T-cell (primary cell): ENCODE results near the gene OR10G7. TPM values are rescaled to one million over a fixed set of nuclear protein-coding genes. Genes with fewer than 3 reads are reported as not detected.

Source experiments
- ATAC-seq, 4 experiments: fragments of 200-7000 bp in 3 of 4; fragments of 150-1000 bp in 1 of 4; cut with Tn5 transposase; replicated peaks in 1 of 4; 1 replicate in 3 of 4; 2 replicates in 1 of 4; pipeline ENCODE4 v1.10.0; 2021; ENCODE audit warnings: moderate library complexity in 3 of 4, mild to moderate bottlenecking in 2 of 4, moderate number of reproducible peaks in 1 of 4
- CTCF ChIA-PET, 2 donors: fragments of 300-600 bp; sonication (Branson Sonifier 250); formaldehyde crosslinking; loops; one replicate each; lab custom pipeline; 2022; ENCODE audit warnings: antibody characterized with exemption in 2 of 2; lab: Charles Lee
- POLR2A ChIA-PET, 2 donors: fragments of 300-600 bp; sonication (Branson Sonifier 250); formaldehyde crosslinking; loops; one replicate each; lab custom pipeline; 2022; ENCODE audit warnings: antibody characterized with exemption in 2 of 2; lab: Charles Lee
- DNase-seq, 35 experiments: peaks; one replicate each; pipeline versions ENCODE4 v3.0.0 to v3.0.0-alpha.2; 2013 to 2023
- H3K27ac ChIP-seq: one replicate; pipeline ENCODE4 v1.5.1; 2013; ENCODE audit warnings: low read length
- H3K27me3 ChIP-seq, 2 experiments: replicated peaks in 1 of 2; 1 replicate in 1 of 2; 2 replicates in 1 of 2; pipeline versions ENCODE4 v1.6.1 to v1.7.0; 2013; ENCODE audit warnings: low read length in 1 of 2, mixed read lengths in 1 of 2; ENCODE audit not compliant: control insufficient read depth in 2 of 2, insufficient read depth in 2 of 2; ENCODE audit errors: extremely low read depth in 1 of 2
- H3K36me3 ChIP-seq, 2 donors: 1 replicate in 1 of 2; 2 replicates in 1 of 2; pipeline versions ENCODE4 v1.6.1 to v1.7.0; 2013; ENCODE audit warnings: low read length in 1 of 2; ENCODE audit not compliant: control insufficient read depth in 2 of 2, insufficient read depth in 1 of 2; ENCODE audit errors: extremely low read depth in 1 of 2
- H3K4me1 ChIP-seq, 2 experiments: 1 replicate in 1 of 2; 2 replicates in 1 of 2; pipeline versions ENCODE4 v1.6.1 to v1.7.0; 2013; ENCODE audit warnings: low read length in 2 of 2, mixed read lengths in 1 of 2; ENCODE audit not compliant: insufficient read depth in 2 of 2, control insufficient read depth in 1 of 2; ENCODE audit errors: extremely low read depth in 1 of 2
- H3K4me3 ChIP-seq, 2 donors: 1 replicate in 1 of 2; 2 replicates in 1 of 2; pipeline versions ENCODE4 v1.5.1 to v1.7.0; 2013; ENCODE audit warnings: mild to moderate bottlenecking in 2 of 2, low read length in 1 of 2, moderate library complexity in 1 of 2; ENCODE audit not compliant: control insufficient read depth in 1 of 2; ENCODE audit errors: extremely low read depth in 1 of 2
- H3K9me3 ChIP-seq: 2 replicates; pipeline ENCODE4 v1.7.0; 2013
- H3K27ac Mint-ChIP-seq, 2 donors: one replicate each; pipeline ENCODE4 v1.8.0; 2020 to 2021; ENCODE audit warnings: mild to moderate bottlenecking in 2 of 2, mixed read lengths in 2 of 2
- H3K27me3 Mint-ChIP-seq, 2 donors: one replicate each; pipeline ENCODE4 v1.8.0; 2021 to 2022; ENCODE audit warnings: mixed read lengths in 2 of 2
- H3K36me3 Mint-ChIP-seq: one replicate; pipeline ENCODE4 v1.8.0; 2021; ENCODE audit warnings: mixed read lengths
- H3K4me1 Mint-ChIP-seq, 3 donors: one replicate each; pipeline ENCODE4 v1.8.0; 2020 to 2022; ENCODE audit warnings: mixed read lengths in 3 of 3, mild to moderate bottlenecking in 1 of 3
- H3K4me3 Mint-ChIP-seq, 3 donors: one replicate each; pipeline ENCODE4 v1.8.0; 2020 to 2022; ENCODE audit warnings: mild to moderate bottlenecking in 3 of 3, mixed read lengths in 3 of 3, moderate library complexity in 3 of 3
- H3K9me3 Mint-ChIP-seq, 3 donors: one replicate each; pipeline ENCODE4 v1.8.0; 2020 to 2022; ENCODE audit warnings: mixed read lengths in 3 of 3
- WGBS: methylation state at CpG from one replicate; pipeline ENCODE4 v1.1.5; 2013; ENCODE audit warnings: missing lambda C conversion rate; ENCODE audit not compliant: insufficient coverage; 5-methylcytosine and 5-hydroxymethylcytosine counted together
- total RNA-seq, 35 experiments: library from RNA in 6 of 35; stranded (reverse) in 6 of 35; fragments of 120-200 nt in 1 of 35; gene quantifications; one replicate each; pipeline versions ENCODE4 v1.2.1 to v1.2.4 and lab custom pipeline; 2013 to 2026

The OR10G7 gene
- total RNA-seq, 5 donors from 2014 or later (not counting 1 experiment from before 2014, with no cell fraction given), result not detected

GRCh38 chr11:124012697-124013096 is 28.4 kb downstream of the OR10G7 start, which contains the start of gene OR10G4:
Gene OR10G4, plus strand, starts transcription at chr11:124012997. Its CDS starts 2,578 bp downstream, at chr11:124015575.
- Histone ChIP-seq H3K27ac (no peak within 1 kb of the TSS), H3K9me3 (no peaks in the 10 kb centered on the region), H3K4me1 (no peaks in the 10 kb centered on the region), H3K4me3 (no peak within 1 kb of the TSS), H3K36me3 (no peaks in the 10 kb centered on the region), H3K27me3 (no peaks in the 10 kb centered on the region)
- CTCF ChIA-PET, result no interaction called here
- WGBS, result no CpG with 5 or more reads among the region's 2 CpGs
- peaks cover 0 to 10% of the 10 kb centered on the region in 2 donors for H3K27me3 Mint-ChIP-seq
- DNase-seq, result no peak
- H3K27ac Mint-ChIP-seq, result no peak within 1 kb of the TSS
- H3K36me3 Mint-ChIP-seq, result no peaks in the 10 kb centered on the region
- no peaks in the 10 kb centered on the region for H3K9me3 Mint-ChIP-seq
- POLR2A ChIA-PET, result interaction anchor here in 1 of 2 donors (0.5 kb wide), 1 partner anchor 1924 kb away, joined by 7 read pairs; no protein-coding TSS in a partner anchor
- ATAC-seq, result no peak
- H3K4me3 Mint-ChIP-seq, result no peak within 1 kb of the TSS
- no peaks in the 10 kb centered on the region for H3K4me1 Mint-ChIP-seq

- ChIA-PET CTCF (no interaction called here), POLR2A (no interaction called here)
- Histone ChIP-seq H3K4me1 (no peaks in the 10 kb centered on the region), H3K36me3 (no peaks in the 10 kb centered on the region), H3K27me3 (no peaks in the 10 kb centered on the region), H3K9me3 (no peaks in the 10 kb centered on the region), H3K4me3 (no peak within 1 kb of the TSS), H3K27ac (no peak within 1 kb of the TSS)
- ATAC-seq (no peak), DNase-seq (no peak)
- no peaks in the 10 kb centered on the region for H3K27me3 Mint-ChIP-seq
- H3K9me3 Mint-ChIP-seq, result no peaks in the 10 kb centered on the region
- no CpG with 5 or more reads among the region's 1 CpG for WGBS
- H3K36me3 Mint-ChIP-seq, result no peaks in the 10 kb centered on the region
- no peak within 1 kb of the TSS for H3K4me3 Mint-ChIP-seq
- no peak within 1 kb of the TSS for H3K27ac Mint-ChIP-seq
- no peaks in the 10 kb centered on the region for H3K4me1 Mint-ChIP-seq
Measured at GRCh38 chr11:123995119-123995518, 46.0 kb downstream of the OR10G7 start, which contains the start of gene OR10G6. Gene OR10G6, minus strand, starts transcription at chr11:123995161. Its CDS starts 0 bp downstream, at chr11:123995161.

Other genes starting within 250 kb of the OR10G7 start
- not detected for gene OR6M1, start 235.0 kb downstream of the OR10G7 start, total RNA-seq
- gene TMEM225, start 155.7 kb downstream of the OR10G7 start, total RNA-seq, result not detected
- not detected for gene OR8D4, start 139.2 kb downstream of the OR10G7 start, total RNA-seq
- gene OR4D5, start 101.7 kb downstream of the OR10G7 start, total RNA-seq, result not detected
- gene OR6T1, start 97.5 kb downstream of the OR10G7 start, total RNA-seq, result not detected
- gene OR10S1, start 63.5 kb downstream of the OR10G7 start, total RNA-seq, result not detected
- gene OR10G6, start 46.2 kb downstream of the OR10G7 start, total RNA-seq, result not detected
- not detected for gene OR10G4, start 28.3 kb downstream of the OR10G7 start, total RNA-seq
- not detected for gene OR10G9, start 18.3 kb downstream of the OR10G7 start, total RNA-seq
- gene OR10G8, start 14.5 kb downstream of the OR10G7 start, total RNA-seq, result not detected
- 10 to 100 TPM in 1 of 5 donors, 1 to 10 TPM in 4; 5.6 to 10.0 (median 7.6) TPM for gene VWA5A, start 74.1 kb upstream of the OR10G7 start, total RNA-seq
- gene OR10D3, start 142.0 kb upstream of the OR10G7 start, total RNA-seq, result not detected
- not detected for gene OR8G1, start 199.8 kb upstream of the OR10G7 start, total RNA-seq
- not detected for gene OR8G5, start 215.1 kb upstream of the OR10G7 start, total RNA-seq